PC-9 (cell line): ENCODE results near the gene MAGED2.

Experiments
- EZH2 ChIP-seq: fragments of 200-600 bp; sonication (generic); IDR thresholded peaks from 2 replicates; pipeline ENCODE4 v1.8.0; 2017; ENCODE audit warnings: antibody characterized with exemption, low read depth
- TF ChIP-seq, protein P1 (sequence below): fragments of 200-600 bp; sonication (generic); conservative IDR thresholded peaks from 2 replicates; pipeline ENCODE4 v1.6.1; 2017; ENCODE audit warnings: mixed run types, antibody characterized with exemption, mild to moderate bottlenecking, moderate library complexity

DNA sequence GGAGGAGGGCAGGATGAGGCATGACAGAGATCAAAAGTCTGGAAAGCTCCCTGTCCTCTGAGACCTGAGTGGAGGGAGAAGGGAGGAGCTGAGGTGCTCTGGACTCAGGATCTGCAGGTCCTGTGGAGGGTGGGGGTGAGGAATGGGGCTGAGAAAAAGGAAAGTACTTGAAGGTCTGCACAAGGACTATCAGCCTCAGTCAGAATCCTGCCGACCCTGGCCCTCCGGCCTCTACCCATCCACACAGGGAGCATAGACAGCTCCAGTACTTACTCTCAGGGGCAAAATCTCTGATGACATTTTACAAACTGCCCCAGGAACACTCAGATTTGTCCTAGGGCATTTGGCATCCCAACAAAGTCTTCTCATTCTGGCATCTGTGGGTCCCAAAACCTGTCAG, 8.5 kb upstream of the MAGED2 start:
- TF ChIP-seq, protein P1, sequence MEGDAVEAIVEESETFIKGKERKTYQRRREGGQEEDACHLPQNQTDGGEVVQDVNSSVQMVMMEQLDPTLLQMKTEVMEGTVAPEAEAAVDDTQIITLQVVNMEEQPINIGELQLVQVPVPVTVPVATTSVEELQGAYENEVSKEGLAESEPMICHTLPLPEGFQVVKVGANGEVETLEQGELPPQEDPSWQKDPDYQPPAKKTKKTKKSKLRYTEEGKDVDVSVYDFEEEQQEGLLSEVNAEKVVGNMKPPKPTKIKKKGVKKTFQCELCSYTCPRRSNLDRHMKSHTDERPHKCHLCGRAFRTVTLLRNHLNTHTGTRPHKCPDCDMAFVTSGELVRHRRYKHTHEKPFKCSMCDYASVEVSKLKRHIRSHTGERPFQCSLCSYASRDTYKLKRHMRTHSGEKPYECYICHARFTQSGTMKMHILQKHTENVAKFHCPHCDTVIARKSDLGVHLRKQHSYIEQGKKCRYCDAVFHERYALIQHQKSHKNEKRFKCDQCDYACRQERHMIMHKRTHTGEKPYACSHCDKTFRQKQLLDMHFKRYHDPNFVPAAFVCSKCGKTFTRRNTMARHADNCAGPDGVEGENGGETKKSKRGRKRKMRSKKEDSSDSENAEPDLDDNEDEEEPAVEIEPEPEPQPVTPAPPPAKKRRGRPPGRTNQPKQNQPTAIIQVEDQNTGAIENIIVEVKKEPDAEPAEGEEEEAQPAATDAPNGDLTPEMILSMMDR, result no peak
- no peak for TF ChIP-seq EZH2
